Gastroesophageal sphincter (tissue), 4 donors: ENCODE measurements around the gene GPR132. TPM values are rescaled to one million over a fixed set of nuclear protein-coding genes. Genes with fewer than 3 reads are reported as not detected.
A peak's percentile ranks its signal among the peaks of the same experiment; 100 is the strongest.

Source experiments
- ATAC-seq: fragments of 150-250 bp; one replicate; pipeline ENCODE4 v1.9.1; 2016; ENCODE audit warnings: mild to moderate bottlenecking, moderate library complexity
- H3K27ac ChIP-seq, 4 donors: fragments of 200-600 bp; sonication (generic) in 3 of 4; 1 replicate in 3 of 4; 2 replicates in 1 of 4; pipeline ENCODE4 v1.5.1; 2016 to 2019
- H3K27me3 ChIP-seq: fragments of 200-600 bp; sonication (generic); one replicate; pipeline ENCODE4 v1.5.1; 2019
- H3K36me3 ChIP-seq, 2 donors: fragments of 200-600 bp; sonication (generic); one replicate each; pipeline ENCODE4 v1.5.1; 2019; ENCODE audit warnings: control low read depth in 1 of 2
- H3K4me1 ChIP-seq, 3 donors: fragments of 200-600 bp; sonication (generic); 1 replicate in 2 of 3; 2 replicates in 1 of 3; pipeline ENCODE4 v1.5.1; 2016 to 2019; ENCODE audit warnings: control low read depth in 2 of 3
- H3K4me3 ChIP-seq, 2 donors: fragments of 200-600 bp; sonication (generic); one replicate each; pipeline ENCODE4 v1.5.1; 2019; ENCODE audit warnings: mild to moderate bottlenecking in 1 of 2, moderate library complexity in 1 of 2
- H3K9me3 ChIP-seq, 3 donors: fragments of 200-600 bp; sonication (generic); one replicate each; pipeline ENCODE4 v1.5.1; 2017 to 2019; ENCODE audit warnings: control low read depth in 2 of 3
- CTCF ChIP-seq, 4 experiments: fragments of 200-600 bp in 2 of 4; fragments of 450-650 bp in 2 of 4; sonication (generic) in 1 of 4; IDR thresholded peaks; one replicate each; pipeline ENCODE4 v1.5.1; 2017 to 2019; ENCODE audit warnings: antibody characterized with exemption in 4 of 4, mild to moderate bottlenecking in 2 of 4, moderate library complexity in 2 of 4
- EP300 ChIP-seq: sonication (generic); formaldehyde crosslinking; IDR thresholded peaks from one replicate; pipeline ENCODE4 v1.6.1; 2017; ENCODE audit warnings: antibody characterized with exemption, mild to moderate bottlenecking
- POLR2A ChIP-seq, 2 donors: fragments of 450-650 bp; IDR thresholded peaks; one replicate each; pipeline ENCODE4 v1.6.1; 2017; ENCODE audit warnings: antibody characterized with exemption in 2 of 2, mild to moderate bottlenecking in 2 of 2, moderate library complexity in 1 of 2
- POLR2AphosphoS5 ChIP-seq: sonication (generic); formaldehyde crosslinking; IDR thresholded peaks from one replicate; pipeline ENCODE4 v1.6.1; 2017; ENCODE audit warnings: antibody characterized with exemption
- WGBS, 2 donors: methylation state at CpG; one replicate each; pipeline ENCODE4 v1.1.5; 2018; ENCODE audit warnings: low coverage in 1 of 2; 5-methylcytosine and 5-hydroxymethylcytosine counted together
- total RNA-seq, 4 donors: library from RNA; depleted of rRNA; stranded (reverse); fragments of >200 nt; gene quantifications; one replicate each; pipeline ENCODE4 v1.1.0, GENCODE V29; 2016

GPR132 gene
- total RNA-seq, 4 donors from 2014 or later: 1.0 to 3.2 (median 2.1) TPM

GRCh38 chr14:105023791-105024480 is 41.3 kb downstream of the GPR132 start:
- H3K9me3 ChIP-seq: no peaks in the 10 kb centered on the region
- no peaks in the 10 kb centered on the region for H3K27me3 ChIP-seq
- H3K27ac ChIP-seq: no peak overlapping the region
- ATAC-seq: no peak
- H3K36me3 ChIP-seq: no peaks in the 10 kb centered on the region
- TF ChIP-seq EP300 (no peak), POLR2AphosphoS5 (no peak), CTCF (IDR thresholded peaks at IDR 0.05) (no peak), POLR2A (IDR thresholded peaks at IDR 0.05) (no peak)
- WGBS, 2 donors: 51 to 76% methylated on average over 2 to 4 of the region's 4 CpGs
- H3K4me1 ChIP-seq: peaks cover 0 to 38% (median 14%) of the 10 kb centered on the region in 3 donors
- no peak overlapping the region for H3K4me3 ChIP-seq

- peaks cover 0 to 46% (median 14%) of the 10 kb centered on the region in 3 donors for H3K4me1 ChIP-seq
- H3K4me3 ChIP-seq: no peak overlapping the region
- WGBS, 2 donors: 61 to 83% methylated on average over 11 of the region's 11 CpGs
- no peaks in the 10 kb centered on the region for H3K36me3 ChIP-seq
- TF ChIP-seq POLR2A (IDR thresholded peaks at IDR 0.05): no peak
- TF ChIP-seq POLR2AphosphoS5: no peak
- no peak for TF ChIP-seq EP300
- TF ChIP-seq CTCF (IDR thresholded peaks at IDR 0.05): no peak
- no peak for ATAC-seq
- H3K9me3 ChIP-seq: no peaks in the 10 kb centered on the region
- no peak overlapping the region for H3K27ac ChIP-seq
- no peaks in the 10 kb centered on the region for H3K27me3 ChIP-seq
These were observed 42.1 kb downstream of the GPR132 start for GRCh38 chr14:105023144-105023543.

- peak overlapping the region in 1 of 2 donors; percentile 67 for H3K4me3 ChIP-seq
- no peaks in the 10 kb centered on the region for H3K9me3 ChIP-seq
- no peak for TF ChIP-seq CTCF (IDR thresholded peaks at IDR 0.05)
- TF ChIP-seq EP300: no peak
- no peak for TF ChIP-seq POLR2A (IDR thresholded peaks at IDR 0.05)
- no peak for TF ChIP-seq POLR2AphosphoS5
- peaks cover 0 to 44% (median 14%) of the 10 kb centered on the region in 3 donors for H3K4me1 ChIP-seq
- ATAC-seq: no peak
- no peaks in the 10 kb centered on the region for H3K27me3 ChIP-seq
- no peaks in the 10 kb centered on the region for H3K36me3 ChIP-seq
- WGBS, 2 donors: 44 to 67% methylated on average over 2 of the region's 2 CpGs
- H3K27ac ChIP-seq: peak overlapping the region in 1 of 4 donors; percentile 80
These were observed 43.0 kb downstream of the GPR132 start for GRCh38 chr14:105022276-105022670.

- Histone ChIP-seq H3K9me3 (no peaks in the 10 kb centered on the region), H3K4me3 (peak overlapping the region; percentile 47 to 67), H3K27ac (peak overlapping the region; percentile 32 to 85 (median 80)), H3K4me1 (peaks cover 0 to 39% (median 14%) of the 10 kb centered on the region in 3 donors), H3K36me3 (no peaks in the 10 kb centered on the region), H3K27me3 (no peaks in the 10 kb centered on the region)
- no peak for ATAC-seq
- 8 to 17% methylated on average over 8 to 20 of the region's 20 CpGs for WGBS, 2 donors
- TF ChIP-seq POLR2A (IDR thresholded peaks at IDR 0.05) (no peak), CTCF (IDR thresholded peaks at IDR 0.05) (no peak), EP300 (no peak), POLR2AphosphoS5 (no peak)
These were observed 43.5 kb downstream of the GPR132 start for GRCh38 chr14:105021656-105022275.
